Aortic smooth muscle cell (primary cell): Measurements from ENCODE around the gene MS4A7. TPM values are rescaled to one million over a fixed set of nuclear protein-coding genes. Genes with fewer than 3 reads are reported as not detected.

Experiments
- total RNA-seq: library from RNA; depleted of rRNA; stranded (reverse); fragments of >200 nt; gene quantifications from 2 replicates; pipeline ENCODE4 v1.2.3, GENCODE V29; 2014

Gene MS4A7, protein sequence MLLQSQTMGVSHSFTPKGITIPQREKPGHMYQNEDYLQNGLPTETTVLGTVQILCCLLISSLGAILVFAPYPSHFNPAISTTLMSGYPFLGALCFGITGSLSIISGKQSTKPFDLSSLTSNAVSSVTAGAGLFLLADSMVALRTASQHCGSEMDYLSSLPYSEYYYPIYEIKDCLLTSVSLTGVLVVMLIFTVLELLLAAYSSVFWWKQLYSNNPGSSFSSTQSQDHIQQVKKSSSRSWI
- total RNA-seq: not detected in 2 replicates

GRCh38 chr11:60378354-60378753, at the start of gene MS4A7:
MS4A7 (plus strand) TSS chr11:60378532; CDS start chr11:60383142, 4,610 bp downstream.

GRCh38 chr11:60396382-60396781, 18.1 kb downstream of the MS4A7 start, which contains the start of gene MS4A14:
MS4A14 (plus strand) TSS chr11:60396459; CDS start chr11:60396579, 120 bp downstream.

DNA sequence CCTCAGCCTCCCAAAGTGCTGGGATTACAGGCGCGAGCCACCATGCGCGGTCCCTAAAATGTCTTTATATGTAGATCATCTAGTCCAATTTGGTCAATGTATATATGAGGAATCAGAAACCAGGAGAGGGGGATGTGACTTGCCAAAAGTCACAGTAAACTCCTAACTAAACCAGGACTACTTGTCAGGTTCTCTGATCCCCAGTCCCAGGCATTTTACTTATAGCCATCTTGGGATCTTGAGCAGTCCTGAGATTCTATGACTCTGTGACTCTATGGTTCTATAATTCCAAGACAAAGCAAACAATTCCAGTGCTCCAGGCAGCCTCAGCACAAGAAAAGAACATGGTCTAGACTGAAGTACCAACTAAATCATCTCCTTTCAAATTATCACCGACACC, 50.9 kb downstream of the MS4A7 start, which contains the start of gene MS4A5:
Gene MS4A5 (plus strand): TSS at position 301 of the 400 bp plus-strand sequence. CDS start 103 bp downstream, outside the sequence.

Other genes with a start within 250 kb of the MS4A7 start
- not detected in 2 replicates for gene MS4A6A, start 195.4 kb upstream of the MS4A7 start, total RNA-seq
- gene MS4A4E, start 135.4 kb upstream of the MS4A7 start, total RNA-seq: not detected in 2 replicates
- not detected in 2 replicates for gene MS4A4A, start 97.9 kb upstream of the MS4A7 start, total RNA-seq
- gene MS4A6E, start 51.3 kb upstream of the MS4A7 start, total RNA-seq: not detected in 2 replicates
- gene MS4A14, start 17.9 kb downstream of the MS4A7 start, total RNA-seq: not detected in 2 replicates
- not detected in 2 replicates for gene MS4A5, start 51.0 kb downstream of the MS4A7 start, total RNA-seq
- gene MS4A1, start 77.3 kb downstream of the MS4A7 start, total RNA-seq: not detected in 2 replicates
- not detected in 2 replicates for gene MS4A12, start 114.2 kb downstream of the MS4A7 start, total RNA-seq
- gene MS4A13, start 136.9 kb downstream of the MS4A7 start, total RNA-seq: not detected in 2 replicates